A673 (cell line): ENCODE measurements around the gene CRK.
"Not testable (repeated sequence)": the region's sequence is repeated elsewhere in the genome, so short reads cannot be mapped to it uniquely, and the experiment has no call there.

Source experiments
- EZH2 ChIP-seq: fragments of 200-600 bp; sonication (generic); IDR thresholded peaks from 2 replicates; pipeline ENCODE4 v1.6.1; 2017; ENCODE audit warnings: borderline replicate concordance, low read depth, mild to moderate bottlenecking, mixed read lengths, antibody characterized with exemption, low read length; ENCODE audit not compliant: poor library complexity, severe bottlenecking
- TF ChIP-seq, protein P1 (sequence below): fragments of 300-800, 200-600 bp; sonication (generic); conservative IDR thresholded peaks from 2 replicates; pipeline ENCODE4 v1.5.1; 2017; ENCODE audit warnings: low read depth, mild to moderate bottlenecking, antibody characterized with exemption, low read length, moderate library complexity, mixed read lengths

DNA sequence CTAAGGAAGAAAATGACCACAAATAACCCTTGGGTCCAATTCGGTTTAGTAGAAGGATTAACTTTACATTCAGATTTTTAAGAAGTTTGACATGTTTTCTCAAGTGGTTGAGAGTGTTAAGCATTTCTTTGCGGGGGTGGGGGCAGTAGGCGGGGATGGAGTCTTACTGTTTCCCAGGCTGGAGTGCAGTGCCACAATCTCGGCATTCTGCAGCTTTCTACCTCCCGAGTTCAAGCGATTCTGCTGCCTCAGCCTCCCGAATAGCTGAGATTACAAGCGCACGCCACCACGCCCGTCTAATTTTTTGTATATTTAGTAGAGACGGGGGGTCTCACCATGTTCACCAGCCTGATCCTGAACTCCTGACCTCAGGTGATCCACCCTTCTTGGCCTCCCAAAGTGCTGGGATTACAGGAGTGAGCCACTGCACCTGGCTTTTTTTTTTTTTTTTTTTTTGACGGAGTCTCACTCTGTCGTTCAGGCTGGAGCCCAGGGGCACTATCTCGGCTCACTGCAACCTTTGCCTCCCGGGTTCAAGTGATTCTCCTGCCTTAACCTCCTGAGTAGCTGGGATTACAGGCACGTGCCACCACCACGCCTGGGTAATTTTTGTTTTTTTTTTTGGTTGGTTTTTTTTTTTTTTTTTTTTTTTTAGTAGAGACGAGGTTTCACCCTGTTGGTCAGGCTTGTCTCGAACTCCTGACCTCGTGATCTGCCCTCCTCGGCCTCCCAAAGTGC is 68.4 kb downstream of the CRK start:
- TF ChIP-seq, protein P1, sequence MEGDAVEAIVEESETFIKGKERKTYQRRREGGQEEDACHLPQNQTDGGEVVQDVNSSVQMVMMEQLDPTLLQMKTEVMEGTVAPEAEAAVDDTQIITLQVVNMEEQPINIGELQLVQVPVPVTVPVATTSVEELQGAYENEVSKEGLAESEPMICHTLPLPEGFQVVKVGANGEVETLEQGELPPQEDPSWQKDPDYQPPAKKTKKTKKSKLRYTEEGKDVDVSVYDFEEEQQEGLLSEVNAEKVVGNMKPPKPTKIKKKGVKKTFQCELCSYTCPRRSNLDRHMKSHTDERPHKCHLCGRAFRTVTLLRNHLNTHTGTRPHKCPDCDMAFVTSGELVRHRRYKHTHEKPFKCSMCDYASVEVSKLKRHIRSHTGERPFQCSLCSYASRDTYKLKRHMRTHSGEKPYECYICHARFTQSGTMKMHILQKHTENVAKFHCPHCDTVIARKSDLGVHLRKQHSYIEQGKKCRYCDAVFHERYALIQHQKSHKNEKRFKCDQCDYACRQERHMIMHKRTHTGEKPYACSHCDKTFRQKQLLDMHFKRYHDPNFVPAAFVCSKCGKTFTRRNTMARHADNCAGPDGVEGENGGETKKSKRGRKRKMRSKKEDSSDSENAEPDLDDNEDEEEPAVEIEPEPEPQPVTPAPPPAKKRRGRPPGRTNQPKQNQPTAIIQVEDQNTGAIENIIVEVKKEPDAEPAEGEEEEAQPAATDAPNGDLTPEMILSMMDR: not testable (repeated sequence)
- TF ChIP-seq EZH2: not testable (repeated sequence)
